ENCODE data around the gene SUN3. TPM values are rescaled to one million over a fixed set of nuclear protein-coding genes. Genes with fewer than 3 reads are reported as not detected.

SUN3 gene
- total and polyA plus RNA-seq, 7 donors: 0.01 to 0.54 TPM; not detected in 5

GRCh38 chr7:48042216-48042615 lies 13.3 kb upstream of the SUN3 start:
- intact Hi-C loops (cut with DNase I): no loop called here
- DNase-seq: no peak
- 54 to 62% (median 61%) methylated on average over 3 of the region's 3 CpGs for WGBS, 3 donors

GRCh38 chr7:48041653-48041970 lies 12.7 kb upstream of the SUN3 start:
- intact Hi-C loops (cut with DNase I): no loop called here
- Histone ChIP-seq H3K4me3 (no peak overlapping the region), H3K36me3 (ENCODE audit: insufficient read depth in 1 of 2, low read depth in 1 of 2) (no peaks in the 10 kb centered on the region), H3K27me3 (ENCODE audit: insufficient read depth in 3 of 3, low read length in 2 of 3) (peaks cover 2 to 8% (median 4%) of the 10 kb centered on the region in 3 donors), H3K4me1 (no peaks in the 10 kb centered on the region), H3K9me3 (no peaks in the 10 kb centered on the region), H3K27ac (no peak overlapping the region)
- no peak for DNase-seq
- ATAC-seq: no peak
- 73 to 82% (median 76%) methylated on average over 3 of the region's 3 CpGs for WGBS, 3 donors
- TF ChIP-seq, protein P1, sequence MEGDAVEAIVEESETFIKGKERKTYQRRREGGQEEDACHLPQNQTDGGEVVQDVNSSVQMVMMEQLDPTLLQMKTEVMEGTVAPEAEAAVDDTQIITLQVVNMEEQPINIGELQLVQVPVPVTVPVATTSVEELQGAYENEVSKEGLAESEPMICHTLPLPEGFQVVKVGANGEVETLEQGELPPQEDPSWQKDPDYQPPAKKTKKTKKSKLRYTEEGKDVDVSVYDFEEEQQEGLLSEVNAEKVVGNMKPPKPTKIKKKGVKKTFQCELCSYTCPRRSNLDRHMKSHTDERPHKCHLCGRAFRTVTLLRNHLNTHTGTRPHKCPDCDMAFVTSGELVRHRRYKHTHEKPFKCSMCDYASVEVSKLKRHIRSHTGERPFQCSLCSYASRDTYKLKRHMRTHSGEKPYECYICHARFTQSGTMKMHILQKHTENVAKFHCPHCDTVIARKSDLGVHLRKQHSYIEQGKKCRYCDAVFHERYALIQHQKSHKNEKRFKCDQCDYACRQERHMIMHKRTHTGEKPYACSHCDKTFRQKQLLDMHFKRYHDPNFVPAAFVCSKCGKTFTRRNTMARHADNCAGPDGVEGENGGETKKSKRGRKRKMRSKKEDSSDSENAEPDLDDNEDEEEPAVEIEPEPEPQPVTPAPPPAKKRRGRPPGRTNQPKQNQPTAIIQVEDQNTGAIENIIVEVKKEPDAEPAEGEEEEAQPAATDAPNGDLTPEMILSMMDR (IDR thresholded peaks at IDR 0.05): no peak

More at GRCh38 chr7:48042216-48042615, 13.3 kb upstream of the SUN3 start:
- no peaks in the 10 kb centered on the region for H3K4me1 ChIP-seq
- peaks cover 0 to 4% (median 2%) of the 10 kb centered on the region in 3 donors for H3K27me3 ChIP-seq (ENCODE audit: insufficient read depth in 3 of 3, low read length in 2 of 3)
- H3K4me3 ChIP-seq: no peak overlapping the region
- H3K36me3 ChIP-seq (ENCODE audit: insufficient read depth in 1 of 2, low read depth in 1 of 2): no peaks in the 10 kb centered on the region
- ATAC-seq: no peak
- H3K27ac ChIP-seq: no peak overlapping the region
- TF ChIP-seq, protein P1 (IDR thresholded peaks at IDR 0.05): no peak
- H3K9me3 ChIP-seq: no peaks in the 10 kb centered on the region

DNA sequence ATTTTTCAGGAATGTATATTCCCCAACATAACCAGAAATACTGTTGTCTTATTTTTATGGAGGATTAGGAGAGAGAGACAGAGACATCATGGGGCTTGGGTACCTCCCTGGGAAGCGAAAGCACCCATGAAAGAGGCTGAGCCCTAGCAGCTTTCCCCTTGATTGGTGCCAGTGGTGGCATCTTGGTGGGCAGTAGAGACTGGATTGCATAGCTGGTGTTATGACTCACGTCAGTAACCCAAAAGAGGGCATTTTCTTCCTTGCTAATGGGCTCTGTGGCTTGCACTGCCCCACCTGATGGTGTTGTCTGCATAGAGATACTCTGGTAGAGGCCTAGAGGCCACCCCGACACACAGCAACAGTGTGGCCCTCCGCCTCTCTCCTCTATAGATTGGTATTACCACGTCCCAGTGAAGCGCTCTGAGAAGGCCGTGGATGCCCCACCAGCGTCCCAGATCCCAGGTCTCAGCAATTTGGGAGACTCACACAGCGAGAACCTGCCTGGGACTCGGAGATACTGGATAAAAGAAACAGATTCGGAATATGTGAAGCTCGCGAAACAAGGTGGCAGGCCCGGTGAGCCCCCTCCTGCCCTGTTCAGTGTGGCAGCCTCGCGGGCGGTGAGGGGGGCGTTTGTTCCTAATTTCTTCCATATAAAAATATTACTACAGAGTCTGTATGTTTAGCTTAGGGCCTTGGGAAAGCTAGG lies 12.2 kb upstream of the SUN3 start:
- intact Hi-C loops (cut with DNase I): no loop called here
- no peaks in the 10 kb centered on the region for H3K9me3 ChIP-seq
- H3K4me3 ChIP-seq: no peak overlapping the region
- ATAC-seq (no peak), DNase-seq (no peak)
- TF ChIP-seq, protein P1 (IDR thresholded peaks at IDR 0.05): no peak
- H3K36me3 ChIP-seq (ENCODE audit: insufficient read depth in 1 of 2, low read depth in 1 of 2): no peaks in the 10 kb centered on the region
- WGBS, 3 donors: 92 to 94% (median 92%) methylated on average over 18 of the region's 18 CpGs
- H3K4me1 ChIP-seq: peaks cover 3% of the 10 kb centered on the region
- no peak overlapping the region for H3K27ac ChIP-seq
- H3K27me3 ChIP-seq (ENCODE audit: insufficient read depth in 3 of 3, low read length in 2 of 3): peaks cover 2 to 13% (median 5%) of the 10 kb centered on the region in 3 donors

GRCh38 chr7:48038815-48039506 lies 10.1 kb upstream of the SUN3 start:
- peaks cover 2 to 25% (median 5%) of the 10 kb centered on the region in 3 donors for H3K27me3 ChIP-seq (ENCODE audit: insufficient read depth in 3 of 3, low read length in 2 of 3)
- peaks cover 11% of the 10 kb centered on the region for H3K4me1 ChIP-seq
- DNase-seq: no peak
- H3K27ac ChIP-seq: no peak overlapping the region
- intact Hi-C loops (cut with DNase I): loop anchor here (5.0 kb wide), 3 partner anchors 48 to 73 kb away; partner anchors contain the start of gene UPP1 (in 1 of the 2)
- TF ChIP-seq, protein P1 (IDR thresholded peaks at IDR 0.05): no peak
- H3K9me3 ChIP-seq: no peaks in the 10 kb centered on the region
- WGBS, 3 donors: 30 to 60% (median 50%) methylated on average over 5 of the region's 5 CpGs
- H3K36me3 ChIP-seq (ENCODE audit: insufficient read depth in 1 of 2, low read depth in 1 of 2): no peaks in the 10 kb centered on the region
- no peak for ATAC-seq
- no peak overlapping the region for H3K4me3 ChIP-seq

All from psoas muscle (tissue), 8 donors.